ENCODE measurements around the gene SLC9A8.

DNA sequence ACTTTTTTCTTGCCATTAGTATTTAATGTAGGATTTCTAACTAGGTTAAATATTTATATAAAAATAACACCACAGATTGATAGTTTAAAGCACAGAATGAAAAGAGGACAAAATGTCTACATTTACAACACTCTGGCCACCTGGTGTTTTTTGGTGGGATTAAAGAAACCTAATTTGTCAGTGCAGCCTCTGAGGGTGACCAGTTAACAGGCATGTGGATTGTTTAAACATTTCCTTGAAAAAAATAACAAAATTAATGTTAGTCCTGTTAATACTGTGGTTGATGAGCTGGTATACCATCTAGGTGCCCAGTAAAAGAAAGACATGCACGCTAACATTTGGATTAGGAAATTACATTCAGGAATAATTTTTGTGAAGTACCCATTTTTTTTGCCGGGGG, 8.8 kb downstream of the SLC9A8 start:
- no peak for TF ChIP-seq EZH2 (IDR thresholded peaks at IDR 0.05; ENCODE audit: insufficient read depth, low read length)
- TF ChIP-seq, protein P1, sequence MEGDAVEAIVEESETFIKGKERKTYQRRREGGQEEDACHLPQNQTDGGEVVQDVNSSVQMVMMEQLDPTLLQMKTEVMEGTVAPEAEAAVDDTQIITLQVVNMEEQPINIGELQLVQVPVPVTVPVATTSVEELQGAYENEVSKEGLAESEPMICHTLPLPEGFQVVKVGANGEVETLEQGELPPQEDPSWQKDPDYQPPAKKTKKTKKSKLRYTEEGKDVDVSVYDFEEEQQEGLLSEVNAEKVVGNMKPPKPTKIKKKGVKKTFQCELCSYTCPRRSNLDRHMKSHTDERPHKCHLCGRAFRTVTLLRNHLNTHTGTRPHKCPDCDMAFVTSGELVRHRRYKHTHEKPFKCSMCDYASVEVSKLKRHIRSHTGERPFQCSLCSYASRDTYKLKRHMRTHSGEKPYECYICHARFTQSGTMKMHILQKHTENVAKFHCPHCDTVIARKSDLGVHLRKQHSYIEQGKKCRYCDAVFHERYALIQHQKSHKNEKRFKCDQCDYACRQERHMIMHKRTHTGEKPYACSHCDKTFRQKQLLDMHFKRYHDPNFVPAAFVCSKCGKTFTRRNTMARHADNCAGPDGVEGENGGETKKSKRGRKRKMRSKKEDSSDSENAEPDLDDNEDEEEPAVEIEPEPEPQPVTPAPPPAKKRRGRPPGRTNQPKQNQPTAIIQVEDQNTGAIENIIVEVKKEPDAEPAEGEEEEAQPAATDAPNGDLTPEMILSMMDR (IDR thresholded peaks at IDR 0.05; ENCODE audit: insufficient read depth, low read depth, low read length), result no peak

All from astrocyte (in vitro differentiated cells and primary cell).